ENCODE measurements around the gene FOCAD. TPM values are rescaled to one million over a fixed set of nuclear protein-coding genes. Genes with fewer than 3 reads are reported as not detected.

FOCAD gene
- total RNA-seq, 2 experiments from 2014 or later = 13.8 to 18.5 TPM

DNA sequence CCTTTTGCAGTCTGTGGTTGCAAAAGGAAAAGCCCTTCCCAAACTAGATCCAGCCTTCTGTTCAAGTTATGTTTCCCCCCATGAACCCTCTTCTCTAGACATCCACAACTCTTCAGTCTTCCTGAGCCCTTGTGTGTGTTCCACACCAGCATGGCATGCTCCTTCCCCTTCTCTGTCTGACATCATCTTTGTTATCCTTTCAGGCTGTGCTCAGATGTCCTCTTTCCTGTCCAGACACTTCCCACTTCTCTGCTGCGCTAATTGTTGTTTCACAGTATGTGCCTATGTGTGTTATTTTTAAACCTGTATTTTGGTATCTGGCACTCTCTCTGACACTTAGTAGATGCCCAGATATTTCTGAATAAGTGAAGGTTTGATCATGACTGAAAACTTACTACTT is 38.2 kb downstream of the FOCAD start:
- Histone ChIP-seq H3K4me3 (ENCODE audit: low read depth, low read length, poor library complexity, severe bottlenecking) (no peak overlapping the region), H4K20me1 (ENCODE audit: insufficient read depth, low read length) (no peaks in the 10 kb centered on the region), H3K4me1 (ENCODE audit: insufficient read depth, low read length, poor library complexity, severe bottlenecking) (no peaks in the 10 kb centered on the region), H3K4me2 (ENCODE audit: low read length) (no peak overlapping the region), H3K9me2 (ENCODE audit: insufficient read depth, low read length) (no peaks in the 10 kb centered on the region), H3K36me3 (ENCODE audit: insufficient read depth, low read length) (no peaks in the 10 kb centered on the region), H3K79me2 (ENCODE audit: insufficient read depth, low read depth, low read length) (no peaks in the 10 kb centered on the region), H3K27ac (ENCODE audit: low read depth, low read length, poor library complexity, severe bottlenecking) (no peak overlapping the region), H2AFZ (ENCODE audit: low read length) (no peak overlapping the region), H3K9me3 (ENCODE audit: low read length) (no peaks in the 10 kb centered on the region)
- POLR2A ChIA-PET = no interaction called here
- BruUV-seq (replicated peaks) = no TSS peak
- intact Hi-C loops (cut with micrococcal nuclease; ENCODE audit: unreplicated experiment) = no loop called here
- CTCF ChIA-PET (ENCODE audit: unreplicated experiment) = no interaction called here
- no peak for TF ChIP-seq EZH2phosphoT487 (IDR thresholded peaks at IDR 0.05; ENCODE audit: borderline replicate concordance, low read depth, low read length)
- no peak for TF ChIP-seq CTCF (conservative IDR thresholded peaks at IDR 0.05; ENCODE audit: low read length)
- DNase-seq (ENCODE audit: low spot score) = no peak

DNA sequence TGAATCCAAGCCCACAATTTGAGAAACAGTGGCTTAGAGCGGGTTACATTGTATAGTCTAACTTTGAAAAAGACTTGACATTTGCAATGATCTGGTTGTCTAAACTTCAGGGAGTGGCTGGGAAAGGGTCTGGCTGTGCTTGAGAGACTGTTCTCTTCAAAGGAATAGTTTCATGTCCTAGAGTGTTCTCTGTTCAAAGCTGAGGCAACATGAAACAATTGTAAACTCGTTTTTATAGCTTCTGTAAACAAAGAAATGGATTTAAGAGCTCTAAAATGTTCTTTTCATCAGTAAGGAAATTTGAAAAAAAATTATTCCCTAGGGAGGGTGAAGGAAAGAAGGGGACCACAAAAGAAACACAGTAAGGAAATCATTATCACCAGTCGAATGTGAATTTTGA is 41.6 kb downstream of the FOCAD start:
- H3K9me3 ChIP-seq (ENCODE audit: low read length) = no peaks in the 10 kb centered on the region
- no peak overlapping the region for H3K27ac ChIP-seq (ENCODE audit: low read depth, low read length, poor library complexity, severe bottlenecking)
- intact Hi-C loops (cut with micrococcal nuclease; ENCODE audit: unreplicated experiment) = no loop called here
- no peaks in the 10 kb centered on the region for H3K4me1 ChIP-seq (ENCODE audit: insufficient read depth, low read length, poor library complexity, severe bottlenecking)
- no TSS peak for BruUV-seq (replicated peaks)
- H3K9me2 ChIP-seq (ENCODE audit: insufficient read depth, low read length) = no peaks in the 10 kb centered on the region
- H3K4me3 ChIP-seq (ENCODE audit: low read depth, low read length, poor library complexity, severe bottlenecking) = no peak overlapping the region
- H3K4me2 ChIP-seq (ENCODE audit: low read length) = no peak overlapping the region
- no peaks in the 10 kb centered on the region for H4K20me1 ChIP-seq (ENCODE audit: insufficient read depth, low read length)
- DNase-seq (ENCODE audit: low spot score) = no peak
- POLR2A ChIA-PET = interaction anchor here (0.6 to 2.1 kb wide), 2 partner anchors 18 to 78 kb away, joined by 3 to 5 read pairs; no protein-coding TSS in a partner anchor
- no peak for TF ChIP-seq CTCF (conservative IDR thresholded peaks at IDR 0.05; ENCODE audit: low read length)
- TF ChIP-seq EZH2phosphoT487 (IDR thresholded peaks at IDR 0.05; ENCODE audit: borderline replicate concordance, low read depth, low read length) = no peak
- no peaks in the 10 kb centered on the region for H3K79me2 ChIP-seq (ENCODE audit: insufficient read depth, low read depth, low read length)
- H2AFZ ChIP-seq (ENCODE audit: low read length) = no peak overlapping the region
- CTCF ChIA-PET (ENCODE audit: unreplicated experiment) = no interaction called here
- no peaks in the 10 kb centered on the region for H3K36me3 ChIP-seq (ENCODE audit: insufficient read depth, low read length)

DNA sequence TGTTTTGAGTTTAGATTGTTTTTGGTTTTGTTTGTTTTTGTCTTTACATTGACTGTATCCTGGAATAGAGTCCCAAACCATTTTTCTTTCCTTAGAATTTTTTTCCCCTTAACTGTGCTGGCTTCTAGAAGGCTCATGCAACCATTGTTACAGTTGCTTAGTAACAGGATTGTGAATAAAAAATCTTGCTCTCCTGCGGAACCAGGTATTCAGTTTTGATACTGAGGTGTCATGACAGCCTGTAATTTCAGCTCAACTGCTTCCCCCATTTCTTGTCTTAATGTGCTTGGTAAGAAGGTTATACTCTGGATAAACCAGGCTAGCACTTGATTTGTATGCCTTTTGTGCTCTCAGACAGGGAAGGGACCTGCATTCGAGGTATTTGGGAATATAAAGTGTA is 42.1 kb downstream of the FOCAD start:
- no peaks in the 10 kb centered on the region for H3K36me3 ChIP-seq (ENCODE audit: insufficient read depth, low read length)
- H2AFZ ChIP-seq (ENCODE audit: low read length) = no peak overlapping the region
- H3K9me2 ChIP-seq (ENCODE audit: insufficient read depth, low read length) = no peaks in the 10 kb centered on the region
- BruUV-seq (replicated peaks) = no TSS peak
- CTCF ChIA-PET (ENCODE audit: unreplicated experiment) = no interaction called here
- no peak for TF ChIP-seq CTCF (conservative IDR thresholded peaks at IDR 0.05; ENCODE audit: low read length)
- no peak for TF ChIP-seq EZH2phosphoT487 (IDR thresholded peaks at IDR 0.05; ENCODE audit: borderline replicate concordance, low read depth, low read length)
- no peaks in the 10 kb centered on the region for H3K9me3 ChIP-seq (ENCODE audit: low read length)
- H3K4me1 ChIP-seq (ENCODE audit: insufficient read depth, low read length, poor library complexity, severe bottlenecking) = no peaks in the 10 kb centered on the region
- no peak overlapping the region for H3K27ac ChIP-seq (ENCODE audit: low read depth, low read length, poor library complexity, severe bottlenecking)
- H3K4me2 ChIP-seq (ENCODE audit: low read length) = no peak overlapping the region
- no peak overlapping the region for H3K4me3 ChIP-seq (ENCODE audit: low read depth, low read length, poor library complexity, severe bottlenecking)
- DNase-seq (ENCODE audit: low spot score) = no peak
- intact Hi-C loops (cut with micrococcal nuclease; ENCODE audit: unreplicated experiment) = no loop called here
- no peaks in the 10 kb centered on the region for H3K79me2 ChIP-seq (ENCODE audit: insufficient read depth, low read depth, low read length)
- no peaks in the 10 kb centered on the region for H4K20me1 ChIP-seq (ENCODE audit: insufficient read depth, low read length)
- POLR2A ChIA-PET = interaction anchor here (2.1 kb wide), 1 partner anchor 17 kb away, joined by 5 read pairs; no protein-coding TSS in a partner anchor
